ENCODE measurements around the gene TTC16.

DNA sequence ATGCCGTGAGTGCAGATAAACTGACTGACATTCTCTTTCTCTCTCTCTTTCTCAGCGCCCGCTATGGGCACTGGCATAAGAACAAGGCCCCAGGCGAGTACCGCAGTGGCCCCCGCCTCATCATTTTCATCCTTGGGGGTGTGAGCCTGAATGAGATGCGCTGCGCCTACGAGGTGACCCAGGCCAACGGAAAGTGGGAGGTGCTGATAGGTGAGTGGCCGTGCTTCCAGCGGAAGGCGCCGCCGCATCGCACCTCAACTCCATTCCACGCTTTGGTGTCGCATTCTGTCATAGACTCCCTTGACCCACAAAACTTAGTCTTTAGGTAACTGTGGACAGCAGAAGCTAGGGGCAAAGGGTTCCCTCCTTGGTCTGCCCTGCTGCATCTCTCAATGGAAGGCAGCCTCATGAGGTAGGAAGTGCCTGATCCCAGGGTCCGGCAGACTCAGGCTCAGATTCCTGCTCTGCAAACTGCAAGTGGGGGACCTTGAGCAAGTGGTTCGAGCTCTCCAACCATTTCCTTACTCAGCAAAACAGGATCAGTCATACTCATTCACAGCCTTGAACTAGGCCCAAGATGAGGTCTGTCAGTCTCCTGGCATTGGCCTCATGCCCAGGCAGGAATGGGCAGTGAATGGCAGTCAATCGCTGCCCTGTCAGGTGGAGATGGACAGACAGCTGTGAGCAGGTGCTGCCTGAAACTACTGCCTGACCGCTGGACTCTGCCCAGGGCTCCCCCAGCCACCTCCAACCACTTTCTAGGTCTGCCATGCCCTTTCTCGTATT, 33.3 kb upstream of the TTC16 start:
- TF ChIP-seq, protein P1, sequence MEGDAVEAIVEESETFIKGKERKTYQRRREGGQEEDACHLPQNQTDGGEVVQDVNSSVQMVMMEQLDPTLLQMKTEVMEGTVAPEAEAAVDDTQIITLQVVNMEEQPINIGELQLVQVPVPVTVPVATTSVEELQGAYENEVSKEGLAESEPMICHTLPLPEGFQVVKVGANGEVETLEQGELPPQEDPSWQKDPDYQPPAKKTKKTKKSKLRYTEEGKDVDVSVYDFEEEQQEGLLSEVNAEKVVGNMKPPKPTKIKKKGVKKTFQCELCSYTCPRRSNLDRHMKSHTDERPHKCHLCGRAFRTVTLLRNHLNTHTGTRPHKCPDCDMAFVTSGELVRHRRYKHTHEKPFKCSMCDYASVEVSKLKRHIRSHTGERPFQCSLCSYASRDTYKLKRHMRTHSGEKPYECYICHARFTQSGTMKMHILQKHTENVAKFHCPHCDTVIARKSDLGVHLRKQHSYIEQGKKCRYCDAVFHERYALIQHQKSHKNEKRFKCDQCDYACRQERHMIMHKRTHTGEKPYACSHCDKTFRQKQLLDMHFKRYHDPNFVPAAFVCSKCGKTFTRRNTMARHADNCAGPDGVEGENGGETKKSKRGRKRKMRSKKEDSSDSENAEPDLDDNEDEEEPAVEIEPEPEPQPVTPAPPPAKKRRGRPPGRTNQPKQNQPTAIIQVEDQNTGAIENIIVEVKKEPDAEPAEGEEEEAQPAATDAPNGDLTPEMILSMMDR (IDR thresholded peaks at IDR 0.05): no peak
- TF ChIP-seq EZH2 (IDR thresholded peaks at IDR 0.05; ENCODE audit: borderline replicate concordance, insufficient read depth, low read depth, low read length, poor library complexity, severe bottlenecking): no peak
